ENCODE measurements around the gene OR2T3.
"Not testable (repeated sequence)": the region's sequence is repeated elsewhere in the genome, so short reads cannot be mapped to it uniquely, and the experiment has no call there.

GRCh38 chr1:248496661-248497060 lies 23.5 kb downstream of the OR2T3 start:
- not testable (repeated sequence) for TF ChIP-seq CTCF (IDR thresholded peaks at IDR 0.05; ENCODE audit: low read depth, low read length); MAX (IDR thresholded peaks at IDR 0.05; ENCODE audit: low read depth, low read length); POLR2A (IDR thresholded peaks at IDR 0.05; ENCODE audit: extremely low read depth, insufficient read length); MYC (IDR thresholded peaks at IDR 0.05; ENCODE audit: low read depth, low read length)
